Parathyroid adenoma (tissue), 2 donors: ENCODE results near the gene FBXL7.

Source experiments
- H2AFZ ChIP-seq: fragments of 300-600 bp; sonication (generic); one replicate; pipeline ENCODE4 v1.7.0; 2017; ENCODE audit warnings: antibody characterized with exemption, mild to moderate bottlenecking
- H3K27ac ChIP-seq: fragments of 300-600 bp; sonication (generic); one replicate; pipeline ENCODE4 v1.7.0; 2017
- H3K27me3 ChIP-seq: fragments of 300-600 bp; sonication (generic); one replicate; pipeline ENCODE4 v1.7.0; 2017; ENCODE audit warnings: low read length; ENCODE audit not compliant: control insufficient read depth, insufficient read depth
- H3K36me3 ChIP-seq: fragments of 300-600 bp; sonication (generic); one replicate; pipeline ENCODE4 v1.7.0; 2017; ENCODE audit warnings: low read length; ENCODE audit not compliant: control insufficient read depth, insufficient read depth
- H3K4me1 ChIP-seq: fragments of 300-600 bp; sonication (generic); one replicate; pipeline ENCODE4 v1.7.0; 2017; ENCODE audit warnings: control low read depth
- H3K4me2 ChIP-seq: fragments of 300-600 bp; sonication (generic); one replicate; pipeline ENCODE4 v1.7.0; 2017; ENCODE audit warnings: low read length
- H3K4me3 ChIP-seq: fragments of 300-600 bp; sonication (generic); one replicate; pipeline ENCODE4 v1.7.0; 2017; ENCODE audit warnings: low read depth, low read length
- H3K79me2 ChIP-seq: fragments of 300-600 bp; sonication (generic); one replicate; pipeline ENCODE4 v1.7.0; 2017; ENCODE audit warnings: control low read depth
- H3K9ac ChIP-seq: fragments of 300-600 bp; sonication (generic); one replicate; pipeline ENCODE4 v1.7.0; 2017; ENCODE audit warnings: mild to moderate bottlenecking
- H3K9me3 ChIP-seq: fragments of 300-600 bp; sonication (generic); one replicate; pipeline ENCODE4 v1.7.0; 2017; ENCODE audit warnings: low read length; ENCODE audit not compliant: control insufficient read depth
- CTCF ChIP-seq: fragments of 300-600 bp; sonication (generic); IDR thresholded peaks from one replicate; pipeline ENCODE4 v1.7.0; 2017; ENCODE audit warnings: antibody characterized with exemption, mild to moderate bottlenecking
- donor health status: primary hyperparathyroidism.

The FBXL7 gene

GRCh38 chr5:15731699-15732098 lies 231.7 kb downstream of the FBXL7 start:
- H3K36me3 ChIP-seq: no peaks in the 10 kb centered on the region
- H3K27me3 ChIP-seq: no peaks in the 10 kb centered on the region
- no peak for TF ChIP-seq CTCF
- no peak overlapping the region for H3K4me2 ChIP-seq
- H3K4me1 ChIP-seq: no peaks in the 10 kb centered on the region
- H3K4me3 ChIP-seq: no peak overlapping the region
- H2AFZ ChIP-seq: no peak overlapping the region
- no peaks in the 10 kb centered on the region for H3K79me2 ChIP-seq
- no peak overlapping the region for H3K9ac ChIP-seq
- H3K9me3 ChIP-seq: no peaks in the 10 kb centered on the region
- no peak overlapping the region for H3K27ac ChIP-seq

- no peak overlapping the region for H2AFZ ChIP-seq
- no peaks in the 10 kb centered on the region for H3K9me3 ChIP-seq
- no peak overlapping the region for H3K9ac ChIP-seq
- no peak for TF ChIP-seq CTCF
- no peaks in the 10 kb centered on the region for H3K27me3 ChIP-seq
- H3K4me2 ChIP-seq: no peak overlapping the region
- no peak overlapping the region for H3K4me3 ChIP-seq
- H3K4me1 ChIP-seq: no peaks in the 10 kb centered on the region
- H3K36me3 ChIP-seq: no peaks in the 10 kb centered on the region
- H3K27ac ChIP-seq: no peak overlapping the region
- no peaks in the 10 kb centered on the region for H3K79me2 ChIP-seq
These were observed 234.1 kb downstream of the FBXL7 start for GRCh38 chr5:15734058-15734457.

- Histone ChIP-seq H3K4me3 (no peak overlapping the region), H2AFZ (no peak overlapping the region), H3K4me2 (no peak overlapping the region), H3K9me3 (no peaks in the 10 kb centered on the region), H3K4me1 (no peaks in the 10 kb centered on the region), H3K9ac (no peak overlapping the region), H3K27me3 (no peaks in the 10 kb centered on the region), H3K79me2 (no peaks in the 10 kb centered on the region), H3K27ac (no peak overlapping the region), H3K36me3 (no peaks in the 10 kb centered on the region)
- no peak for TF ChIP-seq CTCF
These were observed 237.2 kb downstream of the FBXL7 start for GRCh38 chr5:15737036-15737821.

GRCh38 chr5:15737871-15738664 lies 238.1 kb downstream of the FBXL7 start:
- no peaks in the 10 kb centered on the region for H3K36me3 ChIP-seq
- no peaks in the 10 kb centered on the region for H3K4me1 ChIP-seq
- H3K27ac ChIP-seq: no peak overlapping the region
- no peaks in the 10 kb centered on the region for H3K27me3 ChIP-seq
- no peaks in the 10 kb centered on the region for H3K79me2 ChIP-seq
- no peaks in the 10 kb centered on the region for H3K9me3 ChIP-seq
- H3K4me2 ChIP-seq: no peak overlapping the region
- TF ChIP-seq CTCF: no peak
- H2AFZ ChIP-seq: no peak overlapping the region
- H3K4me3 ChIP-seq: no peak overlapping the region
- no peak overlapping the region for H3K9ac ChIP-seq
